NCI-H187 (cell line): ENCODE measurements around the gene CD63.
A peak's percentile ranks its signal among the peaks of the same experiment; 100 is the strongest.

Source experiments
- DNase-seq, 2 experiments: peaks; one replicate each; lab custom pipeline; 2025; lab: John Stamatoyannopoulos, UW

Gene CD63

DNA sequence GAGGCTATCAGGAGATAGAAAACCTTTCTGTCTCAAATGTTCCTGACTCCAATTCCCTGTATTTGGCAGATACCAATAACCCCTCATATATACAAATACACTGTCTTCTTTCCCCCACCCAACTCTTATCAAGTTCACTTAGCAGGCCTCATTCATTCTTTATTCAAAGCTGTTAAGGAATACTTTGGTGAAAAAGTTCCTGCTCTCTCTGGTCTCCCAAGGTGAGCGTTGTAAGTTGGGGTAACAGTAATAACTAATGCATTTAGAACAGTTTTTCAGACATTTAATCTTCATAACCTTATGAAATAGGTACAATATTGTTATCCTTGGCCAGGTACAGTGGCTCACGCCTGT is 10.2 kb upstream of the CD63 start:
- no peak for DNase-seq

DNA sequence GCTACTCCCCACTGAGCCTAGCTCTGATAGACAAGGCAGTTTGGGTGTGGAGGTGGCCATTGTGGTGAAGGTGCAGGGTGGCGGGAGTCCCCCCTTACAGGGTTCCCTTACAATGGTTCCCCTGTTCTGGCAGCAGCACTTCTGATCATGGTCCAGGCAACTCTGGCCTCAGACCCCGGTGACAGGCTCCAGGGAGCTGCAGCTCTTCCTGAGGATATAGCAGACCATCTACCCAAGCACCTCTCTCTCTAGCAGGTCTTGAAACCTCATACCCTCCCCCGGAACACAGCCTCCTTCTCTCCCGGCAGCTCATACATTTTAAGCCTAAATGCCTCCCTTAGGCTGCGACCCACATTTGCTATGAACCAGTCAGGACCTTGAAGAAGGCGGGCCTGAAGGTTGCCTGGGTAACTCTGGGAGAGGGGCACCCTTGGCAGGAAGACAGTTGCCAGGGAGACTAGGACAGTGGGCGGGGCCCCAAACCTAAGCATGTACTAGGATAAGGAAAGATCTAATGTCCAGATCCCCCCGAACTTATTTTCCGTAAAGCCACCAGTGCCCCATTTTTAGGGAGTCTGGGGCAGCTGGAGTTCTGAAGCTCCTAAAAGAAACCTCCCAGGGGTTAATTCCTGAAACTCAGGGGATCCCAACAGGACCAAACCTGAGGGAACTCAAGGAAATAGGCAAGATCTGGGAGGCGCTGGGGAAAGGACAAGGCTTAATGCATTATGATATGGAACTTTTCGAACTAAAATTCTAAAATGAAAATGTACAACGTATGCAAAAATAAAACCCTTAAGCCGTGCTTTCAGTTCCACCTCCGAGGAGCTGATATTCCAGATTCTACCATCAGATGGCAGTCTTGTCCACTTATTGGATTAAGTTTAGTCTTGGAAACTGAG is 9.6 kb upstream of the CD63 start:
- peak; percentile 71 to 84 for DNase-seq

DNA sequence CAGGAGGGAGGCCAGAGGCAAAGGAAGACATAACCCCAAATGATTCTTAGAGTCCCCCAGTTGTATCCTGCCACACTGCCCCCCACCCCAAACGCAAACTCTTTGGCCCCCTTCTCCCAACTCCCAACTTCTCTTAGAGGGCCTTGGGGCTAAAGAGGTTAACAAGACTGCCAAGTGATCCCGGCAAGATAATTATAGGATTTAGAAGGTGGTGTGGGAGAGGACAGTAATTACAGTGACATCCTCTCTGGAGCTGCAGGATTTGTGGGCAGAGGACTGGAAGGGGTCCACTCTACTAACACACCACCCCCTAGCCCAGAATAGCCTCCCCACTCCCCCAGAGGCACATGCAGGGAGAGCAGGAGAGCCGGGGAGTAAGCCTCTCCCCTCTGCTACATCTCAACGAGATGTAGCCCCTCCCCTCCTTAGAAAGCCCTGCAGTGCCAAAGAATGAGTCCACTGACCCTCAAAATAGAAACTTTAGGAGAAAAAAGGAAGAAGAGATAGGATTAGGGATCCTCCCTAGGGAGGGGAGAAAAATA is 8.8 kb upstream of the CD63 start:
- no peak for DNase-seq

DNA sequence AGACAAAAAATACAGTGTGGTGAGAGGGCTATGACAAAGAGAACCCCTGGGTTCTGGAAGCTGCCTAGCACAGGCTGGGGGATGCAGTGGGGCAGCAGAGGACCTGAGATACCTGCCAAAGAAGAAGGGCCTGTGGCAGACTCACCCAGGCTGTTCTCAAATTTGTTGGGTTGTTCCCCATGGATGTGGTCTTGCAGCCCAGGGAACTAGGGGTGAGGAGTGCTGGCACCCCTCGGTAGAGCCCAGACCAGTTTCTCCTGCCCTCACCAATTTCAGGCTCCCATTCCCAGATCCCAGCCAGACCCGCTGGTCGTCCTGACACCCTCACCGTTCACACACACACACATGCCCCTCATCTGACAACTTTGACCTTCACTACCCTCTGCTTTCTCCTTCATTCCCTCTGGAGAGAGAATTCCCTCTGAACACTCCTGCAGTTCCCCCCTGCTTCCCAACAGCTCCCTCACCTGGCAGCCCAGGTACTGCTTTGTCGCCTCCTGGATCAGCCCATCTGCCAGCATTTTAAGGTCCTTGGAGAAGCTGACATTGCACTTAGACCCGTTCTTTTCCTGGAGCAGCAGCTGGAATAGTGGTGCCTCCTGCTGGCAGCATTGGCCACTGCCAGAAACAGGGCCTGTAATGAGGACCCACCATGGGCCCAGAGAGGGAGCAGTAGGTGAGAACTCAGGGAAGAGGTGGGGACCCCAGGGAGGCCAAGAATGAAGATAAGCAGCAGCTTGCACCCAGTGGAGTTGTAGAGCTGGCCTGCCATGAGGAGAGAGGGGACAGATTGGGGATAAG is 8.2 kb upstream of the CD63 start:
- peak; percentile 70 to 72 for DNase-seq

DNA sequence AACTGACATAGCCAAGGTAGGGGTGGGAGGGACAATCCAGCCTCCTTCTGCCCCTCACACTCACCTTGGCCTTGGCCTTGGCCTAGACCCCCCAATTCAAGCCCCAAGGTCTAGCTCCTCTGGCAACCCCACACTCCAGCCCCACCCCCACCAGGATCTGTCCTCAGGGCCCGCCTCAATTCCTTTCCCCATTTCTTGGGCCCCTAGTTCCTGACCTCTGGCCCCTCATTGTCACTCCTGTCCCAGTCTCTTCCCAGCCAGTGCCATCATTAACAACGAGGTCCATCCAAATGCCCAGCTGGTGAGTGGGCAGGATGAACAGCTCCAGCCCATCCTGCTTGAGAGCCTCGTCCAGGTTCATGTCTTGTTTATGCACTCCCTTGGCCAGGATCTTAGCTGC is 7.3 kb upstream of the CD63 start:
- no peak for DNase-seq

DNA sequence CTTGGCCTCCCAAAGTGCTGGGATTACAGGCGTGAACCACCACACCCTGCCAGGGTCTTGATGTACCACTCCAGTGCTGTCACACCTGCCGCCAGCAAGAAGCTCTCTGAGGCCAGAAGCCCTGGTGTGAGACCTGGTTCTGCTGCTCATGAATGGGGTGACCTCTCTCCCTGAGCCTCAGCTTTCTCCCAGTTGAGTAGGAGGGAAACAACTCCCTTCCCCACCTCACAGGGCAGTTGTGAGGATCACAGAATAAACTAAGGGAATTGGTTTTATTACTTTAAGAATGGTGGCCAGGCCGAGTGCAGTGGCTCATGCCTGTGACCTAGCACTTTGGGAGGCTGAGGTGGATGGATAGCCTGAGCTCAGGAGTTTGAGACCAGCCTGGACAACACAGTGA is 5.8 kb upstream of the CD63 start:
- DNase-seq: no peak

DNA sequence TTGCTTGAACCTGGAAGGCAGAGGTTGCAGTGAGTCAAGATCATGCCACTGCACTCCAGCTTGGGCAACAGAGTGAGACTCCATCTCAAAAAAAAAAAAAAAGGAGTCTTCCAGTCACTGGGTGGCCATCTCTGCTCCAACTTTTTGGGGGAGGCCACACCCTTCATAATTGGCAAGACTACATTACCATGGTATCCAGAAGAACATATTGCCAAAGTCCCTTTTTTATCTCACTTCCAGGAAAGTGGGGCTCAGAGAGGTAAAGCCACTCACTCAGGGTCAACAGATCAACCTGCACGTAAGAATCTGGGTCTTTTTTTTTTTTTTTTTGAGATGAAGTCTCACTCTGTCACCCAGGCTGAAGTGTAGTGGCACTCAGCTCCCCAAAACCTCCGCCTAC is 5.0 kb upstream of the CD63 start:
- no peak for DNase-seq

DNA sequence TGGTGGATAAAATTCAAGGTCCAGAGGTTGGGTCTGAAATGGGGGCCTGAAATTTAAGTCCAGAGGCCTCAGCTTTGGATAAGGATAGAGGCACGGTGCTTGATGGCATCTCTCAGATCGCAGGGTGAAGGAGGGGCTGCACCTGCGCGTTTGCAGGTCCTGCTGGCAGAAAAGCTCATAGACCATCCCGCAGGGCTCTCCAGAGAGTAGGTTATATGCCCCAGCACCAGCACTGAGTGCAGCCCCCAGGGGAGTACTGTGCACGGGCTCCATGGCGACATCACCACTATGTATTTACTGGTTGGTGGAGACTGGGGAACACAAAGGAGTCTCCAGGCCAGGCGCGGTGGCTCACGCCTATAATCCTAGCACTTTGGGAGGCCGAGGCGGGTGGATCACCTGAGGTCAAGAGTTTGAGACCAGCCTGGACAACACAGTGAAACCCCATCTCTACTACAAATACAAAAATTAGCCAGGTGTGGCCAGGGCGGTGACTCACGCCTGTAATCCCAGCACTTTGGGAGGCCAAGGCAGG is 4.3 kb upstream of the CD63 start:
- DNase-seq: no peak

DNA sequence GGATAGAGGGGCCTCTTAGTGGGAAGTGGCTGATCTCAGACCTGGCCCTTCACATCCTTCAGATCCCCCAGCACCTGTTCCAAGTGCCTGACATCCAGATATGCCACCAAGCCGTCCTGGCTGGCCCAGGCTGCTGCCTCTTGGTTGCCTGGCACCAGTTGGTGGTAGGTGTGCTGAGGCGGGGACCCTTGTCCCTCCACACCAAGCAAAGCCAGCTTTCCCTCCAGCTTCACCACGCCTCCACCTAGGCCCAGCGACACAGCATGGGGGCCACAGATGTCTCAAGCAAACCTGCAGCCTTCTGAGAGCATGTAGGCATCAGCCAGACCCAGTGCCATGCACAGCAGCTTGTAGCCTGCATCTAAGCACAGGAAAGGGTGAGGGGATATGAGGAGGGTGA is 3.5 kb upstream of the CD63 start:
- no peak for DNase-seq

DNA sequence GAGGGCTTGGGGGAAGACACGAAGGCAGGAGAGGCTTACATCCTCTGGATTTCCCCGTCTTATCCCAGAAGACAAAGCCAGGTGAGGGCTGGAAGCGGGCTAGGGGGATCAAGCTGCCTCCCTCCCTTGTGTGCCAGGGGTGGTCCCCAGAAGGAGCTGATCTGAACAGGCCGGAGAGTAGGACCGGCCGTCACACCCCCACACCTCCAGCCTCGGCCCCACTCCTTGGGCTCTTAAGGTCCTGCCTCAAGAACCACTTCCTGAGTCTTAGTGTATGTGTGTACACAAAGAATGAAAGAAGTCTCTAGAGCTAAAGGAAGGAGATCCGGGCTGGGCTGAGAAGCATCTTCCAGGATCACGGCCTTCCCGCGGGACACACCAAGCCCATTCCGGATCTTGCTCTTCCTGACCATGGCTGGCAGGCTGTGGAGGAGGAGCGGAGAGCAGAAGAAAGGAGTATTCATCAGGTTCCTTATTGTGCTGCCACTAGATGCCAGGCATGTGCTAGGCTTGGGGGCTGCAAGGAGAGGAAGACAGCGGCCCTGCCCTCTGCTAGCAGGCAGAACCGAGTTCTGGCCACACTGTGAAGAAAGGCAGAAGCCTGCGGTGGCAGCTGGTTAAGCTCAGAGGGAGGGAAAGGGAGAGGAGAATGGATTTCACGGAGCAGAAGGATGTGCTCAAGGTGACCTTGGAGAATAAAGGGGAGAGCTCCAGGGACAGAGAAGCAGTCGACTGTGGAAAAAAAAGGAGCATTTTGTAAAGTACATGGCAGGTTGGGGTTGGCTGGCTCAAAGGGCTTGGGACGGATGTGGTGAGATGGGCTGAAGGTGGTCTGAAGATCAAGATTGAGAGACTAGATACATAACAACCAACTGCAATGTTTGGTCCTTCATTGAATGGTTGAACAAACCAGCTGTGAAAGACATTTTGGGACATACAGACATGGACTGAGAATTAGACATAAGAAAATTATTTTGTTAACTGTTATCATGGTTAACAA is 1.3 kb upstream of the CD63 start:
- no peak for DNase-seq

DNA sequence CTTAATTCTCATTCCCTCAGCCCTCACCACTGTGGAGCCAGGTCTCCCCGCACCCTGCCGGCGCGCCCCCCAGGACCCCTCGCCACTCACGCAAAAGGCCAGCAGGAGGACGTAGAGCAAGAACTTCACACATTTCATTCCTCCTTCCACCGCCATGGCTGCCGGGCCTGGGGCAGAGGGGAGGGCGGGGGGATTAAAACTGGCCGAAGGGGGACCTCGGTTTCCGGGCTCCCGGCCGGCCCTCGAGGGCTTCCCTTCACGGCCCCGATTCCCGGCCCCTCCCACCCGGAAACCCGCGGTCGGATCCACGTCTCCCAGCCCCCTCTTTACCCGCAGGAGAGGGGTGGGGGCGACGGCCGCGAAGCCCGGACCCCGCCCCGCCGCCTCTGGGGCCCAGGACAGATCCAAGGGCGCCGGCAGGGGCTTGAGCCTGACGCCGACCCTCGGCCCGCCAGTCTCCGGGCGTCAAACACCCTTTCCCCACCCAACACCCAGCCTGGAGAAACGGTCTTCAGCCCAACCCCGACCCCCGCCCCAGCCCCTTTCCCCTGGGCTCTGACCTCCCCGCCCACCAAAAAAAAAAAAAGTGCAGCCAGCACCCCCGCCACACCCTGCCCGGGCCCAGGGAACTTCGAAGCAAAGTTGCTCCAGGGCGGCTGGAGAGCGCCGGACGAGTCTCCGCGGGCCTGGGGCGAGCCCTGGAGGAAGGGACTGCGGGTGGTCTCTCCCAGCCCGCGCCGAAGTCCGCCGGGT is 447 bp downstream of the CD63 start:
- DNase-seq: no peak

DNA sequence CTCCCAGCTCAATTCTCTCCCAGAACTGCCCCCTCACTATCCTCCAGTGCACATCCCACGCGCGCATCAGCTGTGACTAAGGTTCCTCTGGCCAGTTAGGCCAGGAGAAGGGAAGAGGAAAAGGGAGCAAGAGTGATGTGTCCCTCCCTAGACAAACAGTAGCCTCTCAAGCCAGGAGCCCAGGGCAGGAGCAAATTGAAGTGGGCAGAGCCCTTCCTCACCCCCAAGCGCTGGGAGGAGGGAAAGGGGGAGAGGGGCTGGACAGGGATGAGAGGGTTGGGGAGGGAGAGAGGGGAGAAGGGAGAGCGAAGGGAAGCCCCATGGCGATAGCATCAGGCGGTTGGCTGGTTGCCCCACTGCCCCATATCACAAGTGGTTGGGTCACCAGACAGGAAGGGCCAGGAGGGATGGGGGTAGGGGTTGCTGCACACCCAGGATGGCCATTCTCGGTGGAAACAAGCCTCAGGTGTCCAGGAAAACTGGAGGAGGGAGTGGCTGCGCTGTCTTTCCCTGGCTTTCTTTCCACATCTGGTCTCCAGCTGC is 1.1 kb downstream of the CD63 start:
- DNase-seq: no peak

DNA sequence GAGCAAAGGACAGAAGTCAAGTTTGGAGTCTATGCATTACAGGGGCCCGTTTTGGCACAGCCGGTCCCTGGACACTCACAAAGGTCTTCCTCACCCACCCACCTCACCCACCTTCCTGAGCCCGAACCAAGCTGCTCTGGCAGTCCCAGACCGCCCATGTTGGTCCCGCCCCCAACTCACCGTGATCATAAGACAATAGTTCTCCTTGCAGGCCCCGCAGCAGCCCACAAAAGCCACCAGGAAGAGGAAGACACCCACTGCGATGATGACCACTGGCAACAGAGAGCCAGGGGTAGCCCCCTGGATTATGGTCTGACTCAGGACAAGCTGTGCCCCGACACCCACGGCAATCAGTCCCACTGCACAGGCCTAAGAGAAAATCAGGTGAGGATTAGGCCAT is 1.8 kb downstream of the CD63 start:
- no peak for DNase-seq

DNA sequence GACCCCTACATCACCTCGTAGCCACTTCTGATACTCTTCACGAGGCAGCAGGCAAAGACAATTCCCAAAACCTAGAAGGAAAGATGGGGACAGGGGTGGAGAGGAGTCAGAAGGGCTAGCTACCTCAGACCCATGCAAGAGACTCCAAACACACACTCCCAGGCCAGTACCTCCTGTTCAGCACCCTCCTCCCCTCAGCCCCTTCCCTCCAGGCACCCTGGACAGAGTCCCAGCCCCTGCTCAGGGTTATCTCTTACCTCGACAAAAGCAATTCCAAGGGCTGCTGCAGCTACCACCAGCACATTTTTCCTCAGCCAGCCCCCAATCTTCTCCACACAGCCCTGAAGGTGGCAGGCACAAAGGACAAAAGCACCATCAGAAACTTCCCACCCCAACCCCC is 3.3 kb downstream of the CD63 start:
- no peak for DNase-seq

DNA sequence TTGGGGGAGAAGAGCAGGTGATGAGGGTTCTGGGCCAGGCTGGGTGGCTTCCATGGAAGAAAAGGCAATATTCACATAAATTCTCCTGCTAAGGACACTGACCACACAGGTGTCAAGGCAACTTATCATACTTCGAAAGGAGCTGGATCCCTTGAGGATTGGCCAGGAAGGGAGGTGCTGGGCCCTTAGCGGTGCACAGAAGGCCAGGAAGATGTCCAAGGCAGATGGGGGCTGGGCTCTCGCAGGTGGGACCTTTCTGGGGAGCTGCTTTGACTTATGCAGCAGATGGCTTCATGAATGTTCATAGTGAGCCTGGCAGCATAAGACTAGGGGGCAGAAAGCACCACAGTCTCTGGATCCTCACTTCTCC is 3.9 kb downstream of the CD63 start:
- no peak for DNase-seq

DNA sequence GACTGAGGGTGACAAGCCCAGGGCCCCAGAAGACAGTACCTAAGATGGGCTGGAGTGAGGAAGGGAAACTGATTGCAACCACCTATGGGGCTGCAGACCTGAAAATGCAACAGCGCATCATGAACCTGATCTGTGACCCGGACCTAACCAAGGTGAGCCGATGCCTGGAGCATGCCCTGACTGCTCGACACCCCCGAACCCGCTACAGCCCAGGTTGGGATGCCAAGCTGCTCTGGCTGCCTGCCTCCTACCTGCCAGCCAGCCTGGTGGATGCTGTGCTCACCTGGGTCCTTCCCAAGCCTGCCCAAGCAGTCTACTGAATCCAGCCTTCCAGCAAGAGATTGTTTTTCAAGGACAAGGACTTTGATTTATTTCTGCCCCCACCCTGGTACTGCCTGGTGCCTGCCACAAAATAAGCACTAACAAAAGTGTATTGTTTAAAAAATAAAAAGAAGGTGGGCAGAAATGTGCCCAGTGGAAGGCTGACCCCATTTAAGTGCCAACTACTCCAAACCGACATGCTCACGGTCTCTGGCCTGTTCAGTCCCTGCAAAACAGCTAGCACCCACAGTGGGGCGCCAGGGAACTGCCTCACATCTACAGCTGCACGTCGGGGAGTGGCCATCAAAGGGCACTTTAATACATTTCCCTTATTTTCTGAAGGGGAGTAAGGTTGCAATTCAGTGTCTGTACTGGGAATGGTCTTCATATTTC is 4.4 kb downstream of the CD63 start:
- DNase-seq: peak in 1 of 2 experiments; percentile 23

DNA sequence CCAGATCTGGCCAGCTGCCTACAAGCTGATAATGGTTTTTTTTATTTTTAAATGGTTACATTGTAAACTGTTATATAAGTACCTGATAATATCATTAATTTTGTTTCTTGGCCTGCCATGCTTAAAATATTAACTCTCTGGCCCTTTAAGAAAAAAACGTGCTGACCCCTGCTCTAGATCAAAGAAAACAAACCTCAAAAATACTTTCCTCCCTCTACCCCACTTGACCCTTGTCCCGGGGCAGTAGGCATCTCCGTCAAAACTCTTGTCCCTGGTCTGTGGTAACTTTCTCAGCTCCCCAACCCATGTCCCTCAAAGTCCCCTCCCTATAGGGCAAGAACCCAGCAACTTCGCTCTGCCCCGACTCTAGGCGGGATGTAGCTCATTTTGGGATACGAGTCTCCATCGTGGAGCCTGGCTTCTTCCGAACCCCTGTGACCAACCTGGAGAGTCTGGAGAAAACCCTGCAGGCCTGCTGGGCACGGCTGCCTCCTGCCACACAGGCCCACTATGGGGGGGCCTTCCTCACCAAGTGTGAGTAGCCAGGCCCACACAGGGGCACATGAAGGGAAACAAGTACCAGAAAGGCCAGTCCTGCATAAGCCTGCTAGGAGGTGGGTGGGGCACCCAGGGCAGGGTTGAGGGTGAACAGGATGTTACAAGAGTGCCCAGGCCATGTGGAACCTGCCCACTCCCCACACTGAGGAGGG is 5.1 kb downstream of the CD63 start:
- DNase-seq: no peak

DNA sequence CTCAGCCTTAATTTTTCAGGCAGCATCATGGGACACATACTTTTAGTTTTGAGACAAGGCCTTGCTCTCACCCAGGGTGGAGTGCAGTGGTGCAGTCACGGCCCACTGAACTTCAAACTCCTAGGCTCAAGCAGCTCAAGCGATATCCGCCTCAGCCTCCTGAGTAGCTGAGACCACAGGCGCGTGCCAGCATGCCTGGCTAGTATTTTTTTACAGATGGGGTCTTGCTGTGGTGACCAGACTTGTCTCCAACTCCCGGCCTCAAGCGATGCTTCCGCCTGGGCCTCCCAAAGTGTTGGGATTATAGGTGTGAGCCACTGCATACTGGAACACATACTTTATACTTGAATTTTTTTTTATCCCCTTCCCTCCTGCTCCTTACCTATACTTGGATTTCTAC is 5.9 kb downstream of the CD63 start:
- no peak for DNase-seq

DNA sequence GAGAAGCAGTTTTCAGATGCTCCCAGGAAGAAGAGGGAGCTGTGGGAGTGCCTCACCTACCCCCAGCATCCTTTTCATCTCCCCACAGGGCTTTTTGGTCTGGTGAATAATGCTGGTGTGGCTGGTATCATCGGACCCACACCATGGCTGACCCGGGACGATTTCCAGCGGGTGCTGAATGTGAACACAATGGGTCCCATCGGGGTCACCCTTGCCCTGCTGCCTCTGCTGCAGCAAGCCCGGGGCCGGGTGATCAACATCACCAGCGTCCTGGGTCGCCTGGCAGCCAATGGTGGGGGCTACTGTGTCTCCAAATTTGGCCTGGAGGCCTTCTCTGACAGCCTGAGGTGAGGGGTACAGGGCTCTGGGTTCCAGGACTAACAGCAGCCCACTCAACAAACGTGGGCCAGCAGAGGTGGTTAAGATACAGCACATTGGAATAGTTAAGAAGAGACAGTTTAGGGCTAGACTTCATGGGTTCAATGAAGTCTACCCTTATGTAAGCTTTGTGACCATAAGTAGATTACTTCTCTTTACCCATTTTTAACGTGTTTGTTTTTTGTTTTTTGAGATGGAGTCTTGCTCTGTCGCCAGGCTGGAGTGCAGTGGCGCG is 7.1 kb downstream of the CD63 start:
- no peak for DNase-seq
